Measurements from ENCODE around the gene ZNRF1. TPM values are rescaled to one million over a fixed set of nuclear protein-coding genes. Genes with fewer than 3 reads are reported as not detected.

ZNRF1 gene
- total and polyA plus RNA-seq, 2 experiments from 2014 or later = 45.3 to 58.7 TPM

DNA sequence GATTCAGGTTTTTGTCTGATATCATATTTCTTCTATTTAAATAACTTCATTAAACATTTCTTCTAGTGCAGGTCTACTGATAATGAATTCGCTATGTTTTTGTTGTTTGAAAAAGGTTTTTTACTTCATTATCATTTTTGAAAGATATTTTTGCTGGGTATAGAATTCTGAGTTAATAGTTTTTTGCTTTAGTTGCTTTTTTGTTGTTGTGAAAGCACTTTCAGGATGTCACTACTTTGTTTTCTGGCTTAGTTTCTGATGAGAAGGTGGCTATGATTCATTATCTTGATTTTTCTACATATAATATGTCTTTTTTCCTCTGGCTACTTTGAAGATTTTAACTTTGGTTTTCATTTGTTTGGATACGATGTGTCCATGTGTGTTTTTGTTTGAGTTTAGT, 153.0 kb downstream of the ZNRF1 start:
- peaks cover 4% of the 10 kb centered on the region for H3K36me3 ChIP-seq
- no peaks in the 10 kb centered on the region for H3K27me3 ChIP-seq
- H3K4me3 ChIP-seq = no peak overlapping the region
- H3K27ac ChIP-seq = no peak overlapping the region
- no peaks in the 10 kb centered on the region for H3K9me3 ChIP-seq (ENCODE audit: low read depth)
- no peaks in the 10 kb centered on the region for H3K4me1 ChIP-seq (ENCODE audit: low read depth)
- TF ChIP-seq, protein P1, sequence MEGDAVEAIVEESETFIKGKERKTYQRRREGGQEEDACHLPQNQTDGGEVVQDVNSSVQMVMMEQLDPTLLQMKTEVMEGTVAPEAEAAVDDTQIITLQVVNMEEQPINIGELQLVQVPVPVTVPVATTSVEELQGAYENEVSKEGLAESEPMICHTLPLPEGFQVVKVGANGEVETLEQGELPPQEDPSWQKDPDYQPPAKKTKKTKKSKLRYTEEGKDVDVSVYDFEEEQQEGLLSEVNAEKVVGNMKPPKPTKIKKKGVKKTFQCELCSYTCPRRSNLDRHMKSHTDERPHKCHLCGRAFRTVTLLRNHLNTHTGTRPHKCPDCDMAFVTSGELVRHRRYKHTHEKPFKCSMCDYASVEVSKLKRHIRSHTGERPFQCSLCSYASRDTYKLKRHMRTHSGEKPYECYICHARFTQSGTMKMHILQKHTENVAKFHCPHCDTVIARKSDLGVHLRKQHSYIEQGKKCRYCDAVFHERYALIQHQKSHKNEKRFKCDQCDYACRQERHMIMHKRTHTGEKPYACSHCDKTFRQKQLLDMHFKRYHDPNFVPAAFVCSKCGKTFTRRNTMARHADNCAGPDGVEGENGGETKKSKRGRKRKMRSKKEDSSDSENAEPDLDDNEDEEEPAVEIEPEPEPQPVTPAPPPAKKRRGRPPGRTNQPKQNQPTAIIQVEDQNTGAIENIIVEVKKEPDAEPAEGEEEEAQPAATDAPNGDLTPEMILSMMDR (IDR thresholded peaks at IDR 0.05; ENCODE audit: low read depth, low read length) = no peak
- no peak for DNase-seq (ENCODE audit: low read depth in 1 of 2, low spot score in 1 of 2)

DNA sequence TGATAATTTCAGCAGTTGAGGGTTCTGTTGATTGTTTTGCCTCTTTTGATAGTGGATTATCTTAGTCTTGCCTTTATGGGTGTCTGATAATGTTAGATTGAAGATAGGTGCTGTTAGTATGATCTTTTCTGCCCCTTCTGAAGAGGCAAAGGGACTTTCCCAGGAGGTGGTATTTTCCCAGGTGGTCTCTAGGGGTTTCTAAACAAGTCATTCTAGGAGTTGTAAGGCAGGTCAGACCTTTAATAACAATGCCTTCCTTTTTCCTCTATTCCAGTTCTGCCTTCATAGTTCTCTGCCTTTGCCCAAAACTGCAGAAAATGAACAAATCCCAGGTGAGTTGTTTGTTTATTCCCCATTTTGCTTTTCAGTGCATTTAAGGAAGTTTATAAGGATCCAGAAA, 153.8 kb downstream of the ZNRF1 start:
- Histone ChIP-seq H3K36me3 (peaks cover 4% of the 10 kb centered on the region), H3K4me3 (no peak overlapping the region), H3K9me3 (ENCODE audit: low read depth) (no peaks in the 10 kb centered on the region), H3K4me1 (ENCODE audit: low read depth) (no peaks in the 10 kb centered on the region), H3K27ac (no peak overlapping the region), H3K27me3 (no peaks in the 10 kb centered on the region)
- DNase-seq (ENCODE audit: low read depth in 1 of 2, low spot score in 1 of 2) = no peak
- TF ChIP-seq, protein P1 (IDR thresholded peaks at IDR 0.05; ENCODE audit: low read depth, low read length) = no peak

DNA sequence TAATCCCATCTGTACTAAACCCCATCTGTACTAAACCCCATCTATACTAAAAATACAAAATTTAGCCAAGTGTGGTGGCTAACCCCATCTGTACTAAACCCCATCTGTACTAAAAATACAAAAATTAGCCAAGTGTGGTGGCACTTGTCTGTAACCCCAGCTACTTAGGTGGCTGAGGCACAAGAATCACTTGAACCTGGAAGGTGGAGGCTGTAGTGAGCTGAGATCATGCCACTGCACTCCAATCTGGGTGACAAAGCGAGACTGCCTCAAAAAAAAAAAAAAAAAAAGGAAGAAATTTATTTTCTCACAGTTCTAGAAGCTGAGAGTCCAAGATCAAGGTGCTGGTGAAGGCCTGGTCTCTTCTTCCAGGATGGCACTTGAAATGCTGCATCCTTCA, 161.6 kb downstream of the ZNRF1 start:
- DNase-seq (ENCODE audit: low read depth in 1 of 2, low spot score in 1 of 2) = no peak
- no peak overlapping the region for H3K27ac ChIP-seq
- no peaks in the 10 kb centered on the region for H3K4me1 ChIP-seq (ENCODE audit: low read depth)
- no peaks in the 10 kb centered on the region for H3K27me3 ChIP-seq
- H3K36me3 ChIP-seq = no peaks in the 10 kb centered on the region
- TF ChIP-seq, protein P1 (IDR thresholded peaks at IDR 0.05; ENCODE audit: low read depth, low read length) = no peak
- no peak overlapping the region for H3K4me3 ChIP-seq
- H3K9me3 ChIP-seq (ENCODE audit: low read depth) = no peaks in the 10 kb centered on the region

Other genes starting within 250 kb of the ZNRF1 start
- gene FA2H, start 224.2 kb upstream of the ZNRF1 start, total RNA-seq = 0.15 and 0.18 TPM in 2 replicates
- gene FA2H, start 224.2 kb upstream of the ZNRF1 start, polyA plus RNA-seq = 0.59 and 0.82 TPM in 2 replicates
- gene WDR59, start 13.9 kb upstream of the ZNRF1 start, total RNA-seq = 26.9 and 51.1 TPM in 2 replicates
- gene WDR59, start 13.9 kb upstream of the ZNRF1 start, polyA plus RNA-seq = 46.3 and 58.0 TPM in 2 replicates
- gene LDHD, start 117.8 kb downstream of the ZNRF1 start, total RNA-seq = 7.6 and 12.2 TPM in 2 replicates
- 6.0 and 13.4 TPM in 2 replicates for gene LDHD, start 117.8 kb downstream of the ZNRF1 start, polyA plus RNA-seq
- 10.5 and 11.5 TPM in 2 replicates for gene ZFP1, start 149.5 kb downstream of the ZNRF1 start, total RNA-seq
- gene ZFP1, start 149.5 kb downstream of the ZNRF1 start, polyA plus RNA-seq = 7.8 and 8.5 TPM in 2 replicates
- gene CTRB2, start 208.1 kb downstream of the ZNRF1 start, total RNA-seq = 0.63 TPM in 1 of 2 replicates, not detected in the other
- 0.76 TPM in 1 of 2 replicates, not detected in the other for gene CTRB2, start 208.1 kb downstream of the ZNRF1 start, polyA plus RNA-seq
- not detected in 2 replicates for gene CTRB1, start 220.0 kb downstream of the ZNRF1 start, total RNA-seq
- 0.22 and 1.1 TPM in 2 replicates for gene CTRB1, start 220.0 kb downstream of the ZNRF1 start, polyA plus RNA-seq